ENCODE results near the gene KCNIP1.

Gene KCNIP1

GRCh38 chr5:170503990-170504596 is at the start of gene KCNIP1:
KCNIP1 (plus strand) TSS chr5:170504020.
- no peak for DNase-seq (ENCODE audit: low read depth)

GRCh38 chr5:170463426-170463825 is 40.4 kb upstream of the KCNIP1 start:
- DNase-seq (ENCODE audit: low read depth): no peak

- no peak for DNase-seq (ENCODE audit: low read depth)
These were observed 39.3 kb upstream of the KCNIP1 start for GRCh38 chr5:170464280-170465127.

- DNase-seq (ENCODE audit: low read depth): no peak
These were observed 37.3 kb upstream of the KCNIP1 start for GRCh38 chr5:170466553-170466952.

GRCh38 chr5:170466988-170467707 is 36.7 kb upstream of the KCNIP1 start:
- no peak for DNase-seq (ENCODE audit: low read depth)

- DNase-seq (ENCODE audit: low read depth): no peak
These were observed 35.1 kb upstream of the KCNIP1 start for GRCh38 chr5:170468633-170469285.

GRCh38 chr5:170469414-170469813 is 34.4 kb upstream of the KCNIP1 start:
- no peak for DNase-seq (ENCODE audit: low read depth)

GRCh38 chr5:170470275-170470674 is 33.5 kb upstream of the KCNIP1 start:
- no peak for DNase-seq (ENCODE audit: low read depth)

- no peak for DNase-seq (ENCODE audit: low read depth)
These were observed 32.9 kb upstream of the KCNIP1 start for GRCh38 chr5:170470808-170471404.

GRCh38 chr5:170471551-170472178 is 32.2 kb upstream of the KCNIP1 start:
- DNase-seq (ENCODE audit: low read depth): no peak

GRCh38 chr5:170473642-170474041 is 30.2 kb upstream of the KCNIP1 start:
- DNase-seq (ENCODE audit: low read depth): no peak

GRCh38 chr5:170474489-170475274 is 29.1 kb upstream of the KCNIP1 start:
- no peak for DNase-seq (ENCODE audit: low read depth)

GRCh38 chr5:170475294-170476000 is 28.4 kb upstream of the KCNIP1 start:
- DNase-seq (ENCODE audit: low read depth): no peak

GRCh38 chr5:170476704-170477103 is 27.1 kb upstream of the KCNIP1 start:
- DNase-seq (ENCODE audit: low read depth): no peak

- DNase-seq (ENCODE audit: low read depth): no peak
These were observed 25.9 kb upstream of the KCNIP1 start for GRCh38 chr5:170477906-170478305.

GRCh38 chr5:170478306-170478705 is 25.5 kb upstream of the KCNIP1 start:
- DNase-seq (ENCODE audit: low read depth): no peak

GRCh38 chr5:170479484-170479883 is 24.3 kb upstream of the KCNIP1 start:
- DNase-seq (ENCODE audit: low read depth): no peak

- no peak for DNase-seq (ENCODE audit: low read depth)
These were observed 23.6 kb upstream of the KCNIP1 start for GRCh38 chr5:170480260-170480659.

GRCh38 chr5:170481849-170482248 is 22.0 kb upstream of the KCNIP1 start:
- no peak for DNase-seq (ENCODE audit: low read depth)

GRCh38 chr5:170482511-170482910 is 21.3 kb upstream of the KCNIP1 start:
- no peak for DNase-seq (ENCODE audit: low read depth)

All from activated T-helper 1 cell treated with Interleukin-2 at 50 U/mL for 16 hours (primary cell).